Measurements from ENCODE around the gene GALNT15.

GALNT15 gene

GRCh38 chr3:16171009-16171408 is 3.5 kb upstream of the GALNT15 start:
- no peak for DNase-seq (ENCODE audit: low read depth, low spot score)
- TF ChIP-seq CTCF (IDR thresholded peaks at IDR 0.05; ENCODE audit: insufficient read depth, low read length, missing control alignments) = no peak
- ChIA-PET CTCF (interaction anchor here (18.2 kb wide), 1 partner anchor 124 kb away, joined by 364 read pairs; no protein-coding TSS in a partner anchor), POLR2A (no interaction called here)
- H3K4me3 ChIP-seq (ENCODE audit: low read depth, low read length) = no peak overlapping the region

- H3K4me3 ChIP-seq (ENCODE audit: low read depth, low read length) = no peak overlapping the region
- no peak for TF ChIP-seq CTCF (IDR thresholded peaks at IDR 0.05; ENCODE audit: insufficient read depth, low read length, missing control alignments)
- DNase-seq (ENCODE audit: low read depth, low spot score) = no peak
- CTCF ChIA-PET = interaction anchor here (1.1 to 18.2 kb wide), 2 partner anchors 9 to 125 kb away, joined by 3 to 364 read pairs; no protein-coding TSS in a partner anchor
- POLR2A ChIA-PET = no interaction called here
Measured at GRCh38 chr3:16171825-16172224, 2.7 kb upstream of the GALNT15 start.

GRCh38 chr3:16173283-16174025 is 1.0 kb upstream of the GALNT15 start:
- no peak for DNase-seq (ENCODE audit: low read depth, low spot score)
- POLR2A ChIA-PET = interaction anchor here (0.6 to 2.6 kb wide), 11 partner anchors 26 to 115 kb away, joined by 3 to 21 read pairs (median 5); no protein-coding TSS in a partner anchor
- TF ChIP-seq CTCF (IDR thresholded peaks at IDR 0.05; ENCODE audit: insufficient read depth, low read length, missing control alignments) = no peak
- H3K4me3 ChIP-seq (ENCODE audit: low read depth, low read length) = no peak overlapping the region
- CTCF ChIA-PET = interaction anchor here (0.5 to 18.2 kb wide), 15 partner anchors 10 to 554 kb away, joined by 3 to 364 read pairs (median 4); no protein-coding TSS in a partner anchor

- no peak for TF ChIP-seq CTCF (IDR thresholded peaks at IDR 0.05; ENCODE audit: insufficient read depth, low read length, missing control alignments)
- H3K4me3 ChIP-seq (ENCODE audit: low read depth, low read length) = peak overlapping the region; percentile 65
- POLR2A ChIA-PET = interaction anchor here (0.6 to 2.6 kb wide), 12 partner anchors 26 to 116 kb away, joined by 3 to 21 read pairs (median 4); partner anchors contain the start of genes DPH3 and OXNAD1
- no peak for DNase-seq (ENCODE audit: low read depth, low spot score)
- CTCF ChIA-PET = interaction anchor here (0.5 to 18.2 kb wide), 16 partner anchors 9 to 554 kb away, joined by 3 to 364 read pairs (median 4); no protein-coding TSS in a partner anchor
Measured at GRCh38 chr3:16174026-16174355, 489 bp upstream of the GALNT15 start.

GRCh38 chr3:16174976-16175901 is 759 bp downstream of the GALNT15 start:
- peak; percentile 3 for TF ChIP-seq CTCF (IDR thresholded peaks at IDR 0.05; ENCODE audit: insufficient read depth, low read length, missing control alignments)
- H3K4me3 ChIP-seq (ENCODE audit: low read depth, low read length) = peak overlapping the region; percentile 65
- CTCF ChIA-PET = interaction anchor here (0.9 to 18.2 kb wide), 18 partner anchors 8 to 362 kb away, joined by 3 to 364 read pairs (median 4); no protein-coding TSS in a partner anchor
- POLR2A ChIA-PET = interaction anchor here (1.1 to 2.6 kb wide), 7 partner anchors 28 to 114 kb away, joined by 3 to 21 read pairs (median 8); partner anchors contain the start of genes DPH3 and OXNAD1
- DNase-seq (ENCODE audit: low read depth, low spot score) = no peak

Data from AG04449 (cell line).